HepG2 (cell line): ENCODE results near the gene NFATC4. TPM values are rescaled to one million over a fixed set of nuclear protein-coding genes. Genes with fewer than 3 reads are reported as not detected.

Experiments used
- ATAC-seq: fragments of 200-7000 bp; cut with Tn5 transposase; 3 replicates; pipeline ENCODE4 v1.9.1; 2020; ENCODE audit warnings: mild to moderate bottlenecking, moderate library complexity
- BruUV-seq: library from RNA; stranded (reverse); fragments of 400-500 nt; replicated peaks from 2 replicates; lab custom pipeline; 2021; lab: Mats Ljungman, UMichigan
- CTCF ChIA-PET: fragments of 300-600 bp; formaldehyde crosslinking; extraction: SDS; loops from one replicate; lab custom pipeline; 2021; ENCODE audit warnings: low total read pairs, inconsistent platforms, low intra/inter-chr PET ratio; lab: Yijun Ruan, JAX
- POLR2A ChIA-PET: fragments of 350-600 bp; sonication (Branson Sonifier 250); formaldehyde crosslinking; loops from one replicate; lab custom pipeline; 2020; ENCODE audit warnings: antibody characterized with exemption, inconsistent platforms; lab: Yijun Ruan, JAX
- DNase-seq: peaks from one replicate; pipeline ENCODE4 v3.0.0-alpha.2; 2015; ENCODE audit warnings: low spot score
- FAIRE-seq: peaks from 3 replicates; lab custom pipeline; 2011; peaks lifted over from hg19 to GRCh38; lab: Jason Lieb, UNC
- H2AFZ ChIP-seq: one replicate; pipeline ENCODE4 v1.6.1; 2011; ENCODE audit warnings: low read length, inconsistent platforms
- H3K27ac ChIP-seq: fragments of 300-600 bp; 3 replicates; pipeline ENCODE4 v1.8.0; 2011; ENCODE audit warnings: mixed run types, mild to moderate bottlenecking, mixed read lengths, low read length, inconsistent platforms; ENCODE audit not compliant: insufficient read depth; ENCODE audit errors: extremely low read length
- H3K27me3 ChIP-seq, 2 experiments: fragments of 200-600 bp in 1 of 2; 2 replicates in 1 of 2; 3 replicates in 1 of 2; pipeline versions ENCODE4 v1.6.0 to v1.8.0; 2011; ENCODE audit warnings: low read length in 2 of 2, mild to moderate bottlenecking in 2 of 2, moderate library complexity in 2 of 2, inconsistent platforms in 1 of 2; ENCODE audit not compliant: insufficient read depth in 2 of 2, control insufficient read depth in 1 of 2
- H3K36me3 ChIP-seq, 2 experiments: fragments of 200-600 bp in 1 of 2; replicated peaks in 1 of 2; 2 replicates in 1 of 2; 3 replicates in 1 of 2; pipeline versions ENCODE4 v1.5.1 to v1.8.0; 2011; ENCODE audit warnings: low read length in 2 of 2, inconsistent platforms in 1 of 2; ENCODE audit not compliant: insufficient read depth in 2 of 2, control insufficient read depth in 1 of 2
- H3K4me1 ChIP-seq: 2 replicates; pipeline ENCODE4 v1.5.1; 2012; ENCODE audit warnings: low read length, inconsistent platforms; ENCODE audit not compliant: insufficient read depth
- H3K4me2 ChIP-seq: 2 replicates; pipeline ENCODE4 v1.6.0; 2011; ENCODE audit warnings: low read depth, low read length, inconsistent platforms
- H3K4me3 ChIP-seq, 3 experiments: fragments of 200-600 bp in 1 of 3; sonication (generic), shearing (Covaris generic) in 1 of 3; replicated peaks in 1 of 3; 2 replicates each; pipeline ENCODE4 v1.5.1; 2011 to 2016; ENCODE audit warnings: low read length in 3 of 3, inconsistent platforms in 2 of 3, low read depth in 2 of 3, mild to moderate bottlenecking in 2 of 3, control low read depth in 1 of 3, mixed read lengths in 1 of 3; ENCODE audit not compliant: insufficient read depth in 1 of 3
- H3K79me2 ChIP-seq: one replicate; pipeline ENCODE4 v1.6.1; 2011; ENCODE audit warnings: low read length, inconsistent platforms; ENCODE audit not compliant: insufficient read depth
- H3K9ac ChIP-seq: 2 replicates; pipeline ENCODE4 v1.6.0; 2011; ENCODE audit warnings: mild to moderate bottlenecking, low read depth, low read length, inconsistent platforms; ENCODE audit not compliant: insufficient read depth
- H3K9me3 ChIP-seq: 2 replicates; pipeline ENCODE4 v1.5.1; 2012; ENCODE audit warnings: mild to moderate bottlenecking, low read length
- H4K20me1 ChIP-seq: 2 replicates; pipeline ENCODE4 v1.6.0; 2011; ENCODE audit warnings: inconsistent platforms, mild to moderate bottlenecking, low read length, moderate library complexity; ENCODE audit not compliant: insufficient read depth
- MED1 ChIP-seq: sonication (generic); formaldehyde crosslinking; IDR thresholded peaks from 2 replicates; pipeline ENCODE4 v1.4.0; 2020; ENCODE audit warnings: missing genetic modification reagents
- RBM39 ChIP-seq: fragments of 200-400 bp; formaldehyde crosslinking; IDR thresholded peaks from one replicate; pipeline ENCODE4 v1.6.1; 2018; ENCODE audit warnings: antibody characterized with exemption, mild to moderate bottlenecking, low read depth, low read length; ENCODE audit not compliant: poor library complexity, severe bottlenecking
- SMARCE1 ChIP-seq: fragments of 450-650 bp; IDR thresholded peaks from 2 replicates; pipeline ENCODE4 v1.6.1; 2017; ENCODE audit warnings: borderline replicate concordance
- ZNF567 ChIP-seq: sonication (generic); formaldehyde crosslinking; IDR thresholded peaks from 2 replicates; pipeline ENCODE4 v1.8.1; 2023; ENCODE audit warnings: mild to moderate bottlenecking, missing genetic modification reagents, borderline replicate concordance
- ZNF768 ChIP-seq: sonication (generic); formaldehyde crosslinking; IDR thresholded peaks from 2 replicates; pipeline ENCODE4 v1.4.0; 2020; ENCODE audit warnings: missing genetic modification reagents
- ZNF775 ChIP-seq: sonication (generic); formaldehyde crosslinking; IDR thresholded peaks from 2 replicates; pipeline ENCODE4 v1.4.0; 2020; ENCODE audit warnings: missing genetic modification reagents, mild to moderate bottlenecking, moderate library complexity, borderline replicate concordance
- ZNF777 ChIP-seq: sonication (generic); formaldehyde crosslinking; IDR thresholded peaks from 2 replicates; pipeline ENCODE4 v1.4.0; 2020; ENCODE audit warnings: missing genetic modification reagents
- WGBS: methylation state at CpG from one replicate; pipeline ENCODE4 v1.1.6; 2017; ENCODE audit warnings: low lambda C conversion rate; 5-methylcytosine and 5-hydroxymethylcytosine counted together
- in situ Hi-C: cut with HindIII; loops from 2 replicates; pipeline ENCODE4 v1.10.0; 2017; ENCODE audit warnings: low pct_unique_long_range_greater_than_20kb; ENCODE audit not compliant: extremely low pct_ligation_motif_present
- intact Hi-C: fragments of 100-400 bp; cut with micrococcal nuclease; formaldehyde crosslinking; loops from one replicate; pipeline ENCODE4 v1.10.0; 2022; ENCODE audit not compliant: unreplicated experiment
- polyA plus RNA-seq, 8 experiments: library from polyadenylated mRNA; depleted of rRNA in 3 of 8; stranded (reverse) in 7 of 8; unstranded in 1 of 8; fragments of >200 nt; fragmentation: Illumina TruSeq in 4 of 8; extraction: Trizol in 4 of 8; gene quantifications; 2 replicates each; pipeline versions ENCODE4 v1.2.1 to v1.2.3, GENCODE V29; 2011 to 2016; ENCODE audit warnings: low read depth in 4 of 8, missing spikeins in 1 of 8, mixed read lengths in 1 of 8; ENCODE audit not compliant: insufficient read depth in 1 of 8
- total RNA-seq, 5 experiments: library from RNA; depleted of rRNA; stranded (reverse); fragments of >200 nt; fragmentation: Illumina TruSeq; extraction: Trizol; gene quantifications; 2 replicates each; pipeline ENCODE4 v1.2.3, GENCODE V29; 2016; ENCODE audit warnings: low read depth in 1 of 5
- TF ChIP-seq, protein P1 (sequence below): sonication (generic); formaldehyde crosslinking; IDR thresholded peaks from 2 replicates; pipeline ENCODE4 v1.4.0; 2020; ENCODE audit warnings: missing genetic modification reagents
- TF ChIP-seq, protein P2 (sequence below): fragments of 450-650 bp; IDR thresholded peaks from 2 replicates; pipeline ENCODE4 v1.6.1; 2017; ENCODE audit warnings: mild to moderate bottlenecking
- TF ChIP-seq, protein P3 (sequence below): sonication (generic); formaldehyde crosslinking; IDR thresholded peaks from 2 replicates; pipeline ENCODE4 v1.5.0; 2020; ENCODE audit warnings: missing genetic modification reagents
- TF ChIP-seq, protein P4 (sequence below): sonication (generic); formaldehyde crosslinking; IDR thresholded peaks from 2 replicates; pipeline ENCODE4 v1.8.0; 2022; ENCODE audit warnings: mild to moderate bottlenecking, missing genetic modification reagents, moderate library complexity

The NFATC4 gene
- total and polyA plus RNA-seq, 2 of the 13 experiments (the other 11 are each of a cell fraction or from before 2014, with no cell fraction given) = 0.04 to 0.15 TPM

DNA sequence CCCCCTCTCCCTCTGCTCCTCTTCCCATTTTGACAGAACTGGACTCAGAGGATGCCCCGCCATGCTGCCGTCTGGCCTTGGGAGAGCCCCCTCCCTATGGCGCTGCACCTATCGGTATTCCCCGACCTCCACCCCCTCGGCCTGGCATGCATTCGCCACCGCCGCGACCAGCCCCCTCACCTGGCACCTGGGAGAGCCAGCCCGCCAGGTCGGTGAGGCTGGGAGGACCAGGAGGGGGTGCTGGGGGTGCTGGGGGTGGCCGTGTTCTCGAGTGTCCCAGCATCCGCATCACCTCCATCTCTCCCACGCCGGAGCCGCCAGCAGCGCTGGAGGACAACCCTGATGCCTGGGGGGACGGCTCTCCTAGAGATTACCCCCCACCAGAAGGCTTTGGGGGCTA is 1.5 kb downstream of the NFATC4 start:
- FAIRE-seq (no peak), ATAC-seq (no peak), DNase-seq (no peak)
- no peaks in the 10 kb centered on the region for H4K20me1 ChIP-seq
- no peak overlapping the region for H2AFZ ChIP-seq
- POLR2A ChIA-PET = interaction anchor here (0.8 to 3.7 kb wide), 3 partner anchors 61 to 73 kb away, joined by 4 to 19 read pairs (median 8); partner anchors contain the start of genes CBLN3 and KHNYN
- WGBS = 60% methylated on average over 20 of the region's 20 CpGs
- no TSS peak for BruUV-seq
- no peak overlapping the region for H3K4me2 ChIP-seq
- intact Hi-C loops = loop anchor here (5.0 kb wide), 1 partner anchor 193 kb away; no protein-coding TSS in a partner anchor
- H3K4me3 ChIP-seq = no peak overlapping the region
- in situ Hi-C loops = loop anchor here (5.0 kb wide), 1 partner anchor 63 kb away; no protein-coding TSS in a partner anchor
- H3K4me1 ChIP-seq = peaks cover 32% of the 10 kb centered on the region
- no peaks in the 10 kb centered on the region for H3K9me3 ChIP-seq
- H3K27me3 ChIP-seq = peaks cover 23 to 60% of the 10 kb centered on the region in 2 experiments
- CTCF ChIA-PET = no interaction called here
- H3K9ac ChIP-seq = no peak overlapping the region
- H3K27ac ChIP-seq = no peak overlapping the region
- H3K79me2 ChIP-seq = no peaks in the 10 kb centered on the region
- H3K36me3 ChIP-seq = no peaks in the 10 kb centered on the region
- TF ChIP-seq, protein P1, sequence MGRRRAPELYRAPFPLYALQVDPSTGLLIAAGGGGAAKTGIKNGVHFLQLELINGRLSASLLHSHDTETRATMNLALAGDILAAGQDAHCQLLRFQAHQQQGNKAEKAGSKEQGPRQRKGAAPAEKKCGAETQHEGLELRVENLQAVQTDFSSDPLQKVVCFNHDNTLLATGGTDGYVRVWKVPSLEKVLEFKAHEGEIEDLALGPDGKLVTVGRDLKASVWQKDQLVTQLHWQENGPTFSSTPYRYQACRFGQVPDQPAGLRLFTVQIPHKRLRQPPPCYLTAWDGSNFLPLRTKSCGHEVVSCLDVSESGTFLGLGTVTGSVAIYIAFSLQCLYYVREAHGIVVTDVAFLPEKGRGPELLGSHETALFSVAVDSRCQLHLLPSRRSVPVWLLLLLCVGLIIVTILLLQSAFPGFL (CRISPR knock-in tag) = no peak
- TF ChIP-seq SMARCE1 (no peak), ZNF768 (CRISPR knock-in tag) (no peak), ZNF567 (CRISPR knock-in tag) (no peak), ZNF777 (CRISPR knock-in tag) (no peak), RBM39 (no peak), MED1 (CRISPR knock-in tag) (no peak), ZNF775 (no peak)
- TF ChIP-seq, protein P2, sequence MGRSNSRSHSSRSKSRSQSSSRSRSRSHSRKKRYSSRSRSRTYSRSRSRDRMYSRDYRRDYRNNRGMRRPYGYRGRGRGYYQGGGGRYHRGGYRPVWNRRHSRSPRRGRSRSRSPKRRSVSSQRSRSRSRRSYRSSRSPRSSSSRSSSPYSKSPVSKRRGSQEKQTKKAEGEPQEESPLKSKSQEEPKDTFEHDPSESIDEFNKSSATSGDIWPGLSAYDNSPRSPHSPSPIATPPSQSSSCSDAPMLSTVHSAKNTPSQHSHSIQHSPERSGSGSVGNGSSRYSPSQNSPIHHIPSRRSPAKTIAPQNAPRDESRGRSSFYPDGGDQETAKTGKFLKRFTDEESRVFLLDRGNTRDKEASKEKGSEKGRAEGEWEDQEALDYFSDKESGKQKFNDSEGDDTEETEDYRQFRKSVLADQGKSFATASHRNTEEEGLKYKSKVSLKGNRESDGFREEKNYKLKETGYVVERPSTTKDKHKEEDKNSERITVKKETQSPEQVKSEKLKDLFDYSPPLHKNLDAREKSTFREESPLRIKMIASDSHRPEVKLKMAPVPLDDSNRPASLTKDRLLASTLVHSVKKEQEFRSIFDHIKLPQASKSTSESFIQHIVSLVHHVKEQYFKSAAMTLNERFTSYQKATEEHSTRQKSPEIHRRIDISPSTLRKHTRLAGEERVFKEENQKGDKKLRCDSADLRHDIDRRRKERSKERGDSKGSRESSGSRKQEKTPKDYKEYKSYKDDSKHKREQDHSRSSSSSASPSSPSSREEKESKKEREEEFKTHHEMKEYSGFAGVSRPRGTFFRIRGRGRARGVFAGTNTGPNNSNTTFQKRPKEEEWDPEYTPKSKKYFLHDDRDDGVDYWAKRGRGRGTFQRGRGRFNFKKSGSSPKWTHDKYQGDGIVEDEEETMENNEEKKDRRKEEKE = no peak
- TF ChIP-seq, protein P3, sequence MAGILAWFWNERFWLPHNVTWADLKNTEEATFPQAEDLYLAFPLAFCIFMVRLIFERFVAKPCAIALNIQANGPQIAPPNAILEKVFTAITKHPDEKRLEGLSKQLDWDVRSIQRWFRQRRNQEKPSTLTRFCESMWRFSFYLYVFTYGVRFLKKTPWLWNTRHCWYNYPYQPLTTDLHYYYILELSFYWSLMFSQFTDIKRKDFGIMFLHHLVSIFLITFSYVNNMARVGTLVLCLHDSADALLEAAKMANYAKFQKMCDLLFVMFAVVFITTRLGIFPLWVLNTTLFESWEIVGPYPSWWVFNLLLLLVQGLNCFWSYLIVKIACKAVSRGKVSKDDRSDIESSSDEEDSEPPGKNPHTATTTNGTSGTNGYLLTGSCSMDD (CRISPR knock-in tag) = no peak
- TF ChIP-seq, protein P4, sequence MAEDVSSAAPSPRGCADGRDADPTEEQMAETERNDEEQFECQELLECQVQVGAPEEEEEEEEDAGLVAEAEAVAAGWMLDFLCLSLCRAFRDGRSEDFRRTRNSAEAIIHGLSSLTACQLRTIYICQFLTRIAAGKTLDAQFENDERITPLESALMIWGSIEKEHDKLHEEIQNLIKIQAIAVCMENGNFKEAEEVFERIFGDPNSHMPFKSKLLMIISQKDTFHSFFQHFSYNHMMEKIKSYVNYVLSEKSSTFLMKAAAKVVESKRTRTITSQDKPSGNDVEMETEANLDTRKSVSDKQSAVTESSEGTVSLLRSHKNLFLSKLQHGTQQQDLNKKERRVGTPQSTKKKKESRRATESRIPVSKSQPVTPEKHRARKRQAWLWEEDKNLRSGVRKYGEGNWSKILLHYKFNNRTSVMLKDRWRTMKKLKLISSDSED (CRISPR knock-in tag) = no peak
